ENCODE data around the gene SLK.

The SLK gene

DNA sequence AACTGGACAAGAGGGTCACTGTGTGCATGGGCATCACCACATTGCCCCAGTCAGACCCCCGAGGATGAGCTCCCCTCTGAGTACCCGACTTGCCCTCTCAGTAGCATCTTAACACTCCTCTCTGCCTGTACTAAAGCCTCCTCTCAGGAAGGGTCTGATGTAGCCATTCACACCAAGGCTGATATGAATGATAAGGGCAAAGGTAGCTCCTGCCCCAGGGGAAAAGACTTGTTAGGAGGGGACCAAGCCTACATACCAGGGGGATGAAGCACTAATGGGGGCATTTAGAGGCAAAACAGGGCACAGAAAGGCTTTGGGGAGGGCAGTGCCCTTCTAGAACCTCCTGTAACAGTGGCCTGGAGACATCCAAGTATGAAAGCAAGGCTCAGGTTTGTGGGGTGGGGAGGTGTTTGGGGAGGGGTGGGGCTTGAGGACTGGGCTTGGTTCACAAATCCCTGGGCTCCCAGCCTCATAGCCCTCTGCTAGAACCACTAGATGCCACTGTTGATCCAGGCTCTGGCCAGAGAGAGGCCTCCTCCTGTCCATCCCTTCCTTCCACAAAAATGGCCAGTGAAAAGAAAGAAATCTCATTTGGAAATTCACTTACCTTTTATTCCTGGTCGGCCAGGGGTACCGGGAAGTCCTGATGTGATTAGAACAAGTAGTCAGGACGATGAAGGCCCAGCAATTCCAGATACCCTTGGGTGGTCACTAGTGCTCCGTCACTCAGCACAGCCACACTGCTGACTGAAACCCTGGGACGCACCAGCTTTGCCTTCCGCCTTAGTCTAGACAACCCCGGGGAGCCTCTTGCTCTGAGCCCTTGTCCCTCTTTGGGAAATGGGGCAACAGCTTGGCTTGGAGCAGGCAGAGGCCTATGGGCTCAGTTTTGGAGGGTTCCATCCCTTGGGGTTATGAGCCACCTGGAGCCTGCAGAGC lies 78.5 kb downstream of the SLK start:
- TF ChIP-seq, protein P1, sequence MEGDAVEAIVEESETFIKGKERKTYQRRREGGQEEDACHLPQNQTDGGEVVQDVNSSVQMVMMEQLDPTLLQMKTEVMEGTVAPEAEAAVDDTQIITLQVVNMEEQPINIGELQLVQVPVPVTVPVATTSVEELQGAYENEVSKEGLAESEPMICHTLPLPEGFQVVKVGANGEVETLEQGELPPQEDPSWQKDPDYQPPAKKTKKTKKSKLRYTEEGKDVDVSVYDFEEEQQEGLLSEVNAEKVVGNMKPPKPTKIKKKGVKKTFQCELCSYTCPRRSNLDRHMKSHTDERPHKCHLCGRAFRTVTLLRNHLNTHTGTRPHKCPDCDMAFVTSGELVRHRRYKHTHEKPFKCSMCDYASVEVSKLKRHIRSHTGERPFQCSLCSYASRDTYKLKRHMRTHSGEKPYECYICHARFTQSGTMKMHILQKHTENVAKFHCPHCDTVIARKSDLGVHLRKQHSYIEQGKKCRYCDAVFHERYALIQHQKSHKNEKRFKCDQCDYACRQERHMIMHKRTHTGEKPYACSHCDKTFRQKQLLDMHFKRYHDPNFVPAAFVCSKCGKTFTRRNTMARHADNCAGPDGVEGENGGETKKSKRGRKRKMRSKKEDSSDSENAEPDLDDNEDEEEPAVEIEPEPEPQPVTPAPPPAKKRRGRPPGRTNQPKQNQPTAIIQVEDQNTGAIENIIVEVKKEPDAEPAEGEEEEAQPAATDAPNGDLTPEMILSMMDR (IDR thresholded peaks at IDR 0.05; ENCODE audit: insufficient read depth, low read depth, low read length, missing control alignments) = no peak
- peak; percentile 35 for DNase-seq (ENCODE audit: low read depth)
- H3K4me3 ChIP-seq (ENCODE audit: low read depth, low read length) = no peak overlapping the region

DNA sequence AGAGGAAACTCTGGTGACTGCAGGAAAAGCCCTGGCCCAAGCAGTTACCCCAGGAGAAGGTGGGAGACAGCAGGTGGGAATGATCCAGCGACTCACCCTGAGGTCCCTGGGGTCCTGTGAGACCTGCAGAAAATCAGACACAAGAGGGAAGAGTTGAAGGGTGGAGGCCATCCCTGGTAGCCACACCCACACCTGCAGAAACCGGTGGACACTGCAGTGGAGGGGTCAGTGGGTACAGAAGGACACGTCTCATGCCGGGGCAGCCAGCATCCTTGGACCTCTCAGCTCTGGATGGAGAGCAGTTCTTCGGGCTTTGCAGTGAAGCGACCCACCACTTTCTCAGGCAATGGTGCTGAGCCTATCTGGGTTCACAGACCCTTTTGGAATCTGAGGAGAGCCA lies 79.7 kb downstream of the SLK start:
- DNase-seq (ENCODE audit: low read depth) = no peak
- TF ChIP-seq, protein P1 (IDR thresholded peaks at IDR 0.05; ENCODE audit: insufficient read depth, low read depth, low read length, missing control alignments) = no peak
- no peak overlapping the region for H3K4me3 ChIP-seq (ENCODE audit: low read depth, low read length)

DNA sequence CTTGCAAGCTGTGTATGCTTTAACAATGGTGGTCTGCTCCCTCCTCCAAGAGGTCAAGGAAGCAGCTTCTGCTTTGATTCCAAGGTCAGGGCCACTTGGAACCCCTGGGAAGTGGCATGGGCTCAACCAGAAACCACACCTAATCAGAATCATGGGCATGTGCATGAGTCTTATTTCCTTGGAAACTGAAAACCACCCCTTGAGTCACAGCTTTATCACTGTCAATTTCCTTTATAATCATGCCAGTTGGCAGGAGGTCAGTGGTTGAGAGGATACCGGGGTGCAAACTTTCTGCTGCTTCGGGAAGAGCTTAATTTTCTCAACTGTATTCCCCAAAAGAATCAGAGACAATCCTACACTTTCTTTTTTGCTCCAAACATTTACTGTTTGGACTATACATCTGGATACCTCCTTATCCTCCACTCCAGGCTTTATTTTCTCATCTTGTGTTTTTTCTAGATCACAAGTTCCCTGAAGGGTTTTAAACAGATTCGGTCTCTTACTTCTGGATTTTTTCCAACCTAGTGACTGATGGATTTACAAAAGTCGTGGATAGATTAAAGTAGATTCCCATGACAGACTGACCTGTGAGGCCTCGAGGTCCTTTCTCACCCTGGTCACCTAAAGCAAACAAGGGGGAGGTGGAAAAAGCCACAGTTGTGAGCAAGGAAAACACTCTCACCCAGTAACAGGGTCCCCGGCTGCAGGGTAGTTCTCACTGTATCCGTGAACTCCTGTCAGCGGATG lies 82.7 kb downstream of the SLK start:
- no peak overlapping the region for H3K4me3 ChIP-seq (ENCODE audit: low read depth, low read length)
- TF ChIP-seq, protein P1 (IDR thresholded peaks at IDR 0.05; ENCODE audit: insufficient read depth, low read depth, low read length, missing control alignments) = no peak
- DNase-seq (ENCODE audit: low read depth) = no peak

DNA sequence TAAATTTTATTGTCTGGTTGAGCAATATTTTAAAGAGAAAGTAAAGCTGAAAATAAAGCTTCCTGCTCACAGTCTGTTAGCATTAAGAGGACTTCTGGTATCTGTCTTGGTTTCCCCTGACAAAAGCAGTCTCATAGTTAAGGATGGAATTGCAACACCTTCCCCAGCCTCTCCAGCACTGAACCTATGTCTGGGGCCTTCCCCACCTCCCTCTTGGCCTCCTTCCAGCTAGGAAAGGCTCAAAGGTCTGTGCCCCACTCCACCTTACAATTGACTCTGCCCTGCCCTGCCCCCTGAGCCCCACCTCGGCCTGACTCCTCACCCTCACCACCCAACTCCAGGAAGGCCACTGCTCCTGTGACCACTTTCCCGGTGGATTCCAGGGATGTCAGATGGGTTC lies 85.5 kb downstream of the SLK start:
- no peak overlapping the region for H3K4me3 ChIP-seq (ENCODE audit: low read depth, low read length)
- TF ChIP-seq, protein P1 (IDR thresholded peaks at IDR 0.05; ENCODE audit: insufficient read depth, low read depth, low read length, missing control alignments) = no peak
- DNase-seq (ENCODE audit: low read depth) = no peak

DNA sequence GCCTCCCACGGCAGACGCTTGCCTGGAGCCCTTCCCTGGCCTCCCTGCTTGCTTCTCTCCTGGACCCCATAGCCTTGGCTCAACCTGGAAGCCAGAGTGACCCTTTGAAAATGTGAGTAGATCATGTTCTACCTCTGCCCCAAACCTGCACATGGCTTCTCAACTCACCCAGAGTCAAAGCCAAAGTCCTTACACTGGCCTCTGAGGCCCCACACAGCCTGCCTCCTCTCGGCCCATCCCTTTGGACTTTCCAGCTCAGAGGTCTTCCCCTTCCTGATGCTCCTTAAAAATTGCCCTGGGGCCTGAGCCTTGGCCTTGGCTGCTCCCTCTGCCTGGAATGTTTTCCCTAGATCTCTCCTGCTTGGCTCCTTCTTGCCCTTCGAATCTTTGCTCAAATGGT lies 86.3 kb downstream of the SLK start:
- H3K4me3 ChIP-seq (ENCODE audit: low read depth, low read length) = no peak overlapping the region
- TF ChIP-seq, protein P1 (IDR thresholded peaks at IDR 0.05; ENCODE audit: insufficient read depth, low read depth, low read length, missing control alignments) = no peak
- no peak for DNase-seq (ENCODE audit: low read depth)

DNA sequence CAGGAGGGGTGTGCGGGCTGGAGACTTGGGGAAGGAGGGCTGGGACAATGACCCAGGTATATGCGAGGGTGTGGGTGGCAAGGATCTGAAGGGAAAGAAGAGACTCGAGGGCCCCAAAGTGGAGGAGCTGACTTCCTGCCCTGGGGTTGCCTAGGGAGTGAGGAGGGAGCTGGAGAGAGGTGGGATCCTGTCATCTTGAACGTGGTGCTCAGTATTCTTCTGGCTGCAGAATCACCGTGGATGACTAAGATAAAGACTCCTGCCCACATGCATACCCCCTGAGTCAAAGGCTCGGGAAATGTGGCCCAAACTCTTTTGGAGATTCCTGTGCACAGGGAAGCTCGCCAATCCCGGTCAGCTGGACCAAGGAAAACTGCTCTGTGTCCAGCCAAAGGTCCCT lies 87.5 kb downstream of the SLK start:
- H3K4me3 ChIP-seq (ENCODE audit: low read depth, low read length) = no peak overlapping the region
- TF ChIP-seq, protein P1 (IDR thresholded peaks at IDR 0.05; ENCODE audit: insufficient read depth, low read depth, low read length, missing control alignments) = no peak
- DNase-seq (ENCODE audit: low read depth) = no peak

All from GM12865 (cell line).